Measurements from ENCODE around the gene TIMM22.
"Not testable (repeated sequence)": the region's sequence is repeated elsewhere in the genome, so short reads cannot be mapped to it uniquely, and the experiment has no call there.

Gene TIMM22

GRCh38 chr17:996554-997344, at the start of gene TIMM22:
TIMM22 (plus strand) TSS chr17:997129; CDS start chr17:997143, 14 bp downstream.
- DNase-seq, result peak; percentile 93 to 96

- no peak for DNase-seq
These were observed 48.6 kb upstream of the TIMM22 start for GRCh38 chr17:948284-948852.

- DNase-seq, result no peak
These were observed 47.2 kb upstream of the TIMM22 start for GRCh38 chr17:949623-950303.

DNA sequence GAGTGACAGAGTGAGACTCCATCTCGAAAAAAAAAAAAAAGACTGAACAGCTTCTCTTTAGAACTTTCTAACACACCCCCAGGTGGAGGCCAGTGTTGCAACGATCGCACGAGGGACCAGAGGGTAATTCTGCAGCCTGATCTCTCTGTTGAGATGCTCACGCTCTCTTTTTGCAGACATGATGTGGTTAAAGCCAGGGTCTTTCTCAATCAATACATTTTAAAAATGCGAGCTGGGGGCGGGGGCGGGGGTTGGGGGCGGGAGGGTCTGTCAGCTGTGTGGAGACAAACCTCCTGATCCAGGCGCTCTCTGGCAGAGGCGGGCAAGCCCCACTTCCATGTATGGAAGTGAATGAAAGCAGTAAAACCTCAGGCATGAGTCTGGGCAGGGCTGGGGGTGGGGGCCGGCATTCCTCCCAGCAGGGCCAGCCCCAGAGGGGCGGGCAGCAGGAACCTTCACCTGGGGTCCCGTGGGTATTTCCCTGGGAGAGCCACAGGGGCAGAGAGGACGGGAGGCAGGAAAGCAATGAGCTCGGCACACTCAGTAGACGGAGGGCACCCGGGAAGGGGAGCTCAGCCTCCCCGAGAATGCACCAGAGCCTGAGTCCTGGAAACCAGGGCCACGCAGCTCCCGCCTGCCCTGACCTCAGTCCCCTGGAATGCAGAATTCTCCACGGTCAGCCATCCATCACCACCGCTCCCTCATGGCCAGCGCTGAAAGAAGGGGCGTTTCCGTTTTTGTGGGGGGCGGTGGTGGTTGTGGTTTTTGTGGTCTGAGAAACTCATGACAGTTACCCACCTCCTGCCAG, 45.4 kb upstream of the TIMM22 start:
- no peak for DNase-seq

GRCh38 chr17:952592-952991, 44.3 kb upstream of the TIMM22 start:
- DNase-seq, result not testable (repeated sequence)

- DNase-seq, result no peak
These were observed 43.2 kb upstream of the TIMM22 start for GRCh38 chr17:953767-954166.

- no peak for DNase-seq
These were observed 42.3 kb upstream of the TIMM22 start for GRCh38 chr17:954431-955164.

DNA sequence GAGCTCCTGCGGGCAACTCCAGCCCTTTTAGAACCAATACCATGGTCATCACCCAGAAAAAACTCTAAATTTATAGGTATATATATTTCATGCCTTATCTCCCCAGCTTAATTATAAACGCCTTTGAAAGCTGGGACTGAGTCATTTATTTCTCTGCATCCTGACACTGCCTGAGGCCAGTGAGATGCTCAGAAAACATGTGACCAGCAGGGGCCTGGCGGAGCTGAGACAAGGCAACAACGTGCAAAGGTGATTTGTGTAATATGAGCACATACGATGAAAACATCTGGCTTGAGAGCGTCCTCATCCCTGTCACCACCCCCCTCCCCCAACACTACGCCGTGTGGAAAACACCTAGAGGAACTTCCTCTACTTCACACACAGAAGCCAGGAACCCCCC, 40.0 kb upstream of the TIMM22 start:
- no peak for DNase-seq

- no peak for DNase-seq
These were observed 39.0 kb upstream of the TIMM22 start for GRCh38 chr17:957856-958421.

DNA sequence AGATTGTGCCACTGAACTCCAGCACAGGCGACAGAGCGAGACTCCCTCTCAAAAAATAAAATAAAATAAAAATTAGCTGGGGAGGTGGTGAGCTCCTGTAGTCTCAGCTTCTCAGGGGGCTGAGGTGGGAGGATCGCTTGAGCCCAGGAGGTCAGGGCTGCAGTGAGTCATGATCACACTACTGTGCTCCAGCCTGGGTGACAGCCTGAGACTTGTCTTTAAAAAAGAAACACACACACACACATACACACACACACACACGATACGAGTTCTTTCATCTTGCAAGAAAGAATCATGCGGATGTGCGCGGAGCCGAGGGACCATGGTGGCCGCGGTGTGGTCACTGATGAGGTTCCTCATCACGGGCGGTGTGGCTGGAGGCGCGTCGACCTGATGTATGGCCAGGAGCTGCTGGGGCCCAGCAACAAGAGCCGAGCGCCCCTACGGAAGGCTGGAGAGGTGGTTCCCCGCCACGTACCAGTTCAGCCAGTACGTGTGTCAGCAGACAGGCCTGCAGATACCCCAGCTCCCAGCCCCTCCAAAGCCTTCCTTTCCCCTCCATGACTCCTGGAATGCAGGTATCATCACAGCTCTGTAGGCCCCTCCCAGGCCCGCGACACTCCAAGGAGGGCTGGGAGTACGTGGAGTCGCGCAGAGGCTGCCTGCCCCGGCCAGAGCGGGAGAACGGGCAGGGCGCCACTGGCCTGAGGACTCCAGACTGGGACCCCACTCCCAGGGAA, 38.0 kb upstream of the TIMM22 start:
- no peak for DNase-seq

- no peak for DNase-seq
These were observed 34.8 kb upstream of the TIMM22 start for GRCh38 chr17:962166-962565.

DNA sequence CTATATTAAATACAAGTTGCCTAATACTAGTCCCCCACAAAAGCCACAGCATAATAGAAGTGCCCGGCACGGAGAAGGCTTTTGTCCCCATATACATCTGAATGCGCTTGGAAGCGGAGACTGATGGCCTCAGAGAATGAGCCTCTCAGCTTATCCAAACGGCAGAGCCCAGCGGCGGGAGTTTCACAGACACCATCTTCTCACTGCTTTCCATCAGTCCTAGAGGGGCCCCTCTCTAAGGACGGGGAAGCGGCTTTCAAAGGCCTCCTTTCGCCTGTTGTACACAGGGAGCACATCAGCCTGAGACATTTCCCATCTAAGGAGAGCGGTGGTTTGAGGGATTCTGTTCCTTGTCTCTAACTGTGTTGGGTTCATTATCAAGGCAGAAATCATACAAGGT, 34.3 kb upstream of the TIMM22 start:
- DNase-seq, result no peak

GRCh38 chr17:964876-965275, 32.1 kb upstream of the TIMM22 start:
- no peak for DNase-seq

DNA sequence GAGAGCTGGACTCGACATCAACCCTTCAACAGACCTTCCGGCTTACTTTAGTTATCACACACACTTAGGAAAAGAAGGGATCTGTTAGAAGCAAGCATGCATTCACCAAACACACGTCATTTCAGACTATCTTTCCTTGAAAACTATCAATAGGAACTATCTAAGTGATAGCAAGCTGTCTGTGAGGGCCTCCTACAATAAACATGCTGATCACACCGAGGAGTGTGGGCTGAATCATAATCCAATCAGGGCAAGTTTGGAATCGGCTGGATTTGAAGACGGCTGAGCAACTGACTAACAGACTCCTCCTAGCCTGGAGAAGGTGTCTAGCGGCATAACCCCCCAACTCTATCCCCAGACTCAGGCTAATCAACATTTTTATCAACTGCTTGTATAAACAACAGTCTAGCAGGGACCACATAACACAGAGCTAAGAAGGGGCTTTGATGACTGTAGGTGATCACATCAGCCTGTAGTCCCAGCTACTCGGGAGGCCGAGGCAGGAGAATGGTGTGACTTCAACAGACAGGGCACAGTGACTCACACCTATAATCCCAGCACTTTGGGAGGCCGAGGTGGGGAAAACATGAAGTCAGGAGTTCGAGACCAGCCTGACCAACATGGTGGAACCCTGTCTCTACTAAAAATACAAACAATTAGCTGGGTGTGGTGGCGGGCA, 31.5 kb upstream of the TIMM22 start:
- DNase-seq, result no peak

GRCh38 chr17:967122-967521, 29.8 kb upstream of the TIMM22 start:
- no peak for DNase-seq

GRCh38 chr17:968812-969730, 27.9 kb upstream of the TIMM22 start:
- no peak for DNase-seq

- no peak for DNase-seq
These were observed 27.0 kb upstream of the TIMM22 start for GRCh38 chr17:969811-970355.

GRCh38 chr17:970364-970763, 26.6 kb upstream of the TIMM22 start:
- no peak for DNase-seq

DNA sequence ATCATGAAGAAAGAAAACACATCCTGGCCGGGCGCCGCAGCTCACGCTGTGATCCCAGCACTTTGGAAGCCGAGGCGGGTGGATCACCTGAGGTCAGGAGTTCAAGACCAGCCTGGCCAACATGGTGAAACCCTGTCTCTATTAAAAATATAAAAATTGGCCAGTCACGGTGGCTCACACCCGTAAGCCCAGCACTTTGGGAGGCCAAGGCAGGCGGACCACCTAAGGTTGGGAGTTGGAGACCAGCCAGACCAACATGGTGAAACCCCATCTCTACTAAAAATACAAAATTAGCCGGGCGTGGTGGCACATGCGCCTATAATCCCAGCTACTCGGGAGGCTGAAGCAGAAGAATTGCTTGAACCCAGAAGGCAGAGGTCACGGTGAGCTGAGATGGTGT, 25.1 kb upstream of the TIMM22 start:
- not testable (repeated sequence) for DNase-seq

Data from inflammatory macrophage treated with lipopolysaccharide for 1 hour (primary cell).